ENCODE measurements around the gene SVEP1. TPM values are rescaled to one million over a fixed set of nuclear protein-coding genes. Genes with fewer than 3 reads are reported as not detected.

Gene SVEP1
- total and polyA plus RNA-seq, 2 of the 13 experiments (the other 11 are each of a cell fraction or from before 2014, with no cell fraction given): not detected

- WGBS (ENCODE audit: low lambda C conversion rate): 8% methylated on average over 2 of the region's 2 CpGs
- FAIRE-seq (no peak), DNase-seq (ENCODE audit: low spot score) (peak; percentile 26), ATAC-seq (no peak)
- Histone ChIP-seq H3K79me2 (ENCODE audit: insufficient read depth, low read length) (no peaks in the 10 kb centered on the region), H3K4me1 (ENCODE audit: insufficient read depth, low read length) (no peaks in the 10 kb centered on the region), H3K27ac (ENCODE audit: extremely low read length, insufficient read depth, low read length) (no peak overlapping the region), H3K4me3 (replicated peaks in 1 of 3; ENCODE audit: insufficient read depth in 1 of 3, low read depth in 2 of 3, low read length in 3 of 3) (no peak overlapping the region), H3K36me3 (replicated peaks in 1 of 2; ENCODE audit: control insufficient read depth in 1 of 2, insufficient read depth in 2 of 2, low read length in 2 of 2) (no peaks in the 10 kb centered on the region), H3K4me2 (ENCODE audit: low read depth, low read length) (no peak overlapping the region), H4K20me1 (ENCODE audit: insufficient read depth, low read length) (no peaks in the 10 kb centered on the region), H3K9me3 (ENCODE audit: low read length) (no peaks in the 10 kb centered on the region), H3K9ac (ENCODE audit: insufficient read depth, low read depth, low read length) (no peak overlapping the region), H2AFZ (ENCODE audit: low read length) (no peak overlapping the region), H3K27me3 (ENCODE audit: control insufficient read depth in 1 of 2, insufficient read depth in 2 of 2, low read length in 2 of 2) (no peaks in the 10 kb centered on the region)
- BruUV-seq (replicated peaks): no TSS peak
- ChIA-PET CTCF (ENCODE audit: low intra/inter-chr PET ratio, low total read pairs) (no interaction called here), POLR2A (no interaction called here)
- in situ Hi-C loops (cut with HindIII; ENCODE audit: extremely low pct_ligation_motif_present, low pct_unique_long_range_greater_than_20kb): no loop called here
- intact Hi-C loops (cut with micrococcal nuclease; ENCODE audit: unreplicated experiment): no loop called here
- TF ChIP-seq ZFP91 (CRISPR knock-in tag; IDR thresholded peaks at IDR 0.05; ENCODE audit: borderline replicate concordance): no peak
- no peak for TF ChIP-seq NFYC (CRISPR knock-in tag; IDR thresholded peaks at IDR 0.05)
- TF ChIP-seq FOXA3 (CRISPR knock-in tag; IDR thresholded peaks at IDR 0.05): no peak
- TF ChIP-seq RNF2 (conservative IDR thresholded peaks at IDR 0.05; ENCODE audit: low read depth): no peak
Observed at GRCh38 chr9:110545705-110546104, 33.8 kb downstream of the SVEP1 start.

GRCh38 chr9:110543631-110544051 is 35.9 kb downstream of the SVEP1 start:
- ATAC-seq (no peak), DNase-seq (ENCODE audit: low spot score) (no peak), FAIRE-seq (no peak)
- H3K79me2 ChIP-seq (ENCODE audit: insufficient read depth, low read length): no peaks in the 10 kb centered on the region
- H2AFZ ChIP-seq (ENCODE audit: low read length): no peak overlapping the region
- no peaks in the 10 kb centered on the region for H3K27me3 ChIP-seq (ENCODE audit: control insufficient read depth in 1 of 2, insufficient read depth in 2 of 2, low read length in 2 of 2)
- 0% methylated on average over 2 of the region's 2 CpGs for WGBS (ENCODE audit: low lambda C conversion rate)
- ChIA-PET POLR2A (interaction anchor here (0.6 kb wide), 1 partner anchor 418 kb away, joined by 3 read pairs; no protein-coding TSS in a partner anchor), CTCF (ENCODE audit: low intra/inter-chr PET ratio, low total read pairs) (no interaction called here)
- intact Hi-C loops (cut with micrococcal nuclease; ENCODE audit: unreplicated experiment): no loop called here
- no peaks in the 10 kb centered on the region for H4K20me1 ChIP-seq (ENCODE audit: insufficient read depth, low read length)
- TF ChIP-seq ZNF724P (CRISPR knock-in tag; IDR thresholded peaks at IDR 0.05; ENCODE audit: borderline replicate concordance): no peak
- no peak for TF ChIP-seq ZNF543 (CRISPR knock-in tag; IDR thresholded peaks at IDR 0.05)
- TF ChIP-seq SPEN (CRISPR knock-in tag; IDR thresholded peaks at IDR 0.05; ENCODE audit: low read depth): no peak
- TF ChIP-seq ZNF776 (CRISPR knock-in tag; IDR thresholded peaks at IDR 0.05): no peak
- TF ChIP-seq TBX2 (CRISPR knock-in tag; IDR thresholded peaks at IDR 0.05; ENCODE audit: borderline replicate concordance): no peak
- no peak for TF ChIP-seq MYNN (CRISPR knock-in tag; IDR thresholded peaks at IDR 0.05; ENCODE audit: low read depth)
- no peak for TF ChIP-seq ZNF446 (CRISPR knock-in tag; IDR thresholded peaks at IDR 0.05)
- no peak for TF ChIP-seq ZNF253 (CRISPR knock-in tag; IDR thresholded peaks at IDR 0.05; ENCODE audit: borderline replicate concordance)
- TF ChIP-seq IRF1 (CRISPR knock-in tag; IDR thresholded peaks at IDR 0.05; ENCODE audit: low read depth): no peak
- TF ChIP-seq PHB2 (IDR thresholded peaks at IDR 0.05; ENCODE audit: partially characterized antibody): no peak
- no peak for TF ChIP-seq YEATS2 (CRISPR knock-in tag; IDR thresholded peaks at IDR 0.05; ENCODE audit: borderline replicate concordance)
- TF ChIP-seq ZNF101 (CRISPR knock-in tag; IDR thresholded peaks at IDR 0.05; ENCODE audit: borderline replicate concordance, low read depth): no peak
- TF ChIP-seq RCOR2 (CRISPR knock-in tag; IDR thresholded peaks at IDR 0.05): no peak
- H3K9me3 ChIP-seq (ENCODE audit: low read length): no peaks in the 10 kb centered on the region
- no peak overlapping the region for H3K4me2 ChIP-seq (ENCODE audit: low read depth, low read length)
- no peaks in the 10 kb centered on the region for H3K4me1 ChIP-seq (ENCODE audit: insufficient read depth, low read length)
- no peak overlapping the region for H3K27ac ChIP-seq (ENCODE audit: extremely low read length, insufficient read depth, low read length)
- no peak overlapping the region for H3K9ac ChIP-seq (ENCODE audit: insufficient read depth, low read depth, low read length)
- no peak overlapping the region for H3K4me3 ChIP-seq (replicated peaks in 1 of 3; ENCODE audit: insufficient read depth in 1 of 3, low read depth in 2 of 3, low read length in 3 of 3)
- no peaks in the 10 kb centered on the region for H3K36me3 ChIP-seq (replicated peaks in 1 of 2; ENCODE audit: control insufficient read depth in 1 of 2, insufficient read depth in 2 of 2, low read length in 2 of 2)
- in situ Hi-C loops (cut with HindIII; ENCODE audit: extremely low pct_ligation_motif_present, low pct_unique_long_range_greater_than_20kb): no loop called here
- BruUV-seq (replicated peaks): no TSS peak

Measured in HepG2 (cell line).